GM19035 (cell line): ENCODE data around the gene SLC12A7.
"Not testable (repeated sequence)": the region's sequence is repeated elsewhere in the genome, so short reads cannot be mapped to it uniquely, and the experiment has no call there.

ENCODE experiments used
- ATAC-seq: cut with Tn5 transposase; IDR thresholded peaks from one replicate; pipeline ENCODE4 v1.9.1; 2021; ENCODE audit not compliant: unreplicated experiment

Gene SLC12A7

DNA sequence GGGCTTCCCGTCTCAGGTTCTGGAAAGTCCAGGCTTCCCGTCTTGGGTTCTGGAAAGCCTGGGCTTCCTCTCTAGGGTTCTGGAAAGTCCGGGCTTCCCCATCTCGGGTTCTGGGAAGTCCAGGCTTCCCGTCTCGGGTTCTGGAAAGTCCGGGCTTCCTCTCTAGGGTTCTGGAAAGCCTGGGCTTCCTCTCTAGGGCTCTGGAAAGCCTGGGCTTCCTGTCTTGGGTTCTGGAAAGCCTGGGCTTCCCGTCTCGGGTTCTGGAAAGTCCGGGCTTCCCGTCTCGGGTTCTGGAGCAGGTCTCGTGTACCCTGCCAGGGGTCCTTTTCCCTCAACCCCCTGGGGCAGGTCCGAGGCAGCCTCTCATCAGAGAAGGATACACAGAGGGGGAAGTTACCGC lies 28.8 kb downstream of the SLC12A7 start:
- not testable (repeated sequence) for ATAC-seq

DNA sequence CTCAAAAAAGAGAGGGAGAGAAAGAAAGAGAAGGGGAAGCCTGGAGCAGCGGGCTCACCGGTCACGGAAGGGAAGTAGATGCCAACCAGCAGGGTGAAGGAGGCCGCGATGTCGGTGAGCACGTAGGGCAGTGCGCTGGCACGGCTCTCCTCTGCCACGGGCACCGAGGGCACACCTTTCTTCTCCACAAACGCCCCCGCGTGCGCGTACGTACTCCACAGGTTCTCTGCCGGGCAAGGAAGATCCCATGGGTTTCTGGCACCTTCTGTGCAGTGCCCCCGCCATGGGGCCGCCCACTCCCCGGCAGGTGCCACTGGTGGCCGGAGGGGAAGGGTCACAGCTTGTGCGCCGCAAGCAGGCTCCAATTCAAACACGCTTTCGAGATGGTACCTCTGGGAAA lies 30.3 kb downstream of the SLC12A7 start:
- ATAC-seq: no peak

DNA sequence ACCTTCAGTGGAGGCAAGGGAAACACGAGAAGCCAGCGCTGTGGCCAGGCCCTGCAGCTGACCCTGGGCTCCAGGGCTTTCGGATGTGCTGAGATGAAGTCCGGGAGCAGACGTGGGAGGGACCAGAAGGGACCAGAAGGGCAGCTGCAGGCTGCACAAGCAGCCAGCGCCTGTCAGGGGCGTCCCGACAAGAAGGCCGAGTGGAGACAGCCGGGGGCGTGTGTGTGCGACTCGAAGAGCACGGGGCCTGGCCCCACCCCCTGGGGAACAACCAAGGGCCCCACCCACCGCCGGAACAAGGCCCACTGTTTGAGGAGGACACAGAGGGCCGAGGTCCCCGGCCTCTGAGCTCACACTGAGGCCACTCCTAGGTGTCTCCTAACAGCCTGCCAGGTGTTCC lies 31.4 kb downstream of the SLC12A7 start:
- ATAC-seq: no peak

DNA sequence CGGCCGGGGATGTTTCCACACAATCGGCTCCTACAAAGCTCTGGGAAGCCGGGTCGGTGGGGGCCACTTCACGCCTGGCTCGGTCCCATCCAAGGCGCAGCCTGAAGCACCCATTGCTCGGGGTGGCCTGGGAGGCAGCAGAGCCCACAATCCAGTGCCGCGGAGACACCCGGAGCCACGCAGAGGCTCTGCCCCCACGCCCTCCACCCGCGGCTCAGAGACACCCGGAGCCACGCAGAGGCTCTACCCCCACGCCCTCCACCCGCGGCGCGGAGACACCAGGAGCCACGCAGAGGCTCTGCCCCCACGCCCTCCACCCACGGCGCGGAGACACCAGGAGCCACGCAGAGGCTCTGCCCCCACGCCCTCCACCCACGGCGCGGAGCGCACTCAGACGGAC lies 31.9 kb downstream of the SLC12A7 start:
- no peak for ATAC-seq

DNA sequence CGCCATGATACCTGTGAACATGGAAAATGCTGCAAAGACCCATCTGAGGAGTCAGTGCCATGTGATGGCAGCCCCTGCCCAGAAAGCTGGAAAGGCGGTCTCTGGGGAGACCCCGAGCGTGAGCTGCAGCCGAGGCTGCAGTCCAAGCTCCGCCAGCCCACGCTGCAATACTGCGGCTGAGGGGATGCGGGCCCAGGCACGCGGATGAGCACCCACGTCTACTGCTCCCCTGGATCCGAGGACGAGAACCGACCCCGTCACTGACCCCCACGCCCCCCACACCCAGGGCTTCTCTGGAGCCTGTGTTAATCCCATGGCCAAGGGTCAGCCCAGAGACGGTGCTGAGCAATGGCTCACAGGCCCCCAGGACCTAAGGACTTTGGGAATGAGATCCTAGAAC lies 32.4 kb downstream of the SLC12A7 start:
- no peak for ATAC-seq

DNA sequence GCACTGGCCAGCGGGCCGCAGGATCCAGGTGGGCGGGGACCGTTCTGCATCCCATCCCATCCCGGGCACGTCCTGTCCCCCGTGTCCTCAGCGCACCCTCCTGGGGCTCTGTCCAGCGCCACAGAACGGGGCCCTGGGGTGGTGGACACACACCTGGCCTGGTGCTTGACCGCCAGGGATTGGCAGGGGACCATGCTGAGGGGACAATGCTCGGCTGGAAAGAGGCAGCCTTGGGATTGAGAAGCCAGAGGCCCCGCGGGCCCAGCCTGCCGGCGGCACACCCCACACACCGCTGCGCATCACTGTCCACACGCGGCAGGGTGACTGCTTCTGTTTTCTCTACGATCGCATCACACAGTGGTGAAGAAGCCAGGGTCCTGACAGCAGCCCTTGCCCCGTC lies 33.0 kb downstream of the SLC12A7 start:
- no peak for ATAC-seq

DNA sequence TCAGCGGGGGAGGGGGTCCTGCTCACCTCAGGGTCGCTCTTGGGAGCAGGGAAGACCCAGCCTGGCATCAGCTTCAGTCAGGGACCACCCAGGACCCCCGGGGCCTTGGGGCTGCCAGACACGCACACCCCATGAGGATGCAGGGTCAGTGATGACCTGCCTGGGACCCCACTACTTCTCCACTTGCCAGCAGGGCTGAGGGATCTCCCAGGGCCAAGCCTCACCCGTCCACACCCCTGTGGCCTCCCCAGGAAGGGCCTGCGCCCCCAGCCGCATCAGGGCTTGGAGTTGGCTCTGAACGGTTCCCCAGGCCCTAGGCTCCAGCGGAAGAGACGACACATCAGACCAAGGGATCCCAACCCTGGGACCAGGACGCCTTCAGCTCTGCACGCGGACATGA lies 33.7 kb downstream of the SLC12A7 start:
- no peak for ATAC-seq

DNA sequence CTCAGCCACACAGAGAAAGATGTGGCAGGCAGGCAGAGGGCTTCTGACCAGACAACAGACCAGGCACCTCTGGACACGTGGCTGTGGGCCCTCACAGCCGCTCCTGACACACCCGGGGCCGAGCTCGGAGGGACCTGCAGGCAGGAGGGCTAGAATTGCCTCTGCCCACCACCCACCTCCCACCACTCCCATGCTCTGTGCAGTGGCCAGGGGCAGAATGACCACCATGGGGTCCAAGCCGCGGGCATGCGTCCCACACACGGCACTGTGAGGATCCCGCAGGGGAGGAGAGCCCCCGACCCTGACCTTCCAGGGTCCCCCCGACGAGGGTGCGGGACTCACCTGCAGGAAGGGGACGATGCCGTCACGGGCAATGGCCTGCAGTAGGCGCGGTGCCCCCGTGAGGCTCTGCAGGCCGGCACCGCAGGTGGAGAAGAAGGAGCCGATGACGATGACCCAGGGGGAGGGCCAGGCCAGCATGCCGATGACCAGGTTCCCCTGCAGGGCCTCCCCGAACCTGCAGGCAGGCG lies 34.3 kb downstream of the SLC12A7 start:
- no peak for ATAC-seq

DNA sequence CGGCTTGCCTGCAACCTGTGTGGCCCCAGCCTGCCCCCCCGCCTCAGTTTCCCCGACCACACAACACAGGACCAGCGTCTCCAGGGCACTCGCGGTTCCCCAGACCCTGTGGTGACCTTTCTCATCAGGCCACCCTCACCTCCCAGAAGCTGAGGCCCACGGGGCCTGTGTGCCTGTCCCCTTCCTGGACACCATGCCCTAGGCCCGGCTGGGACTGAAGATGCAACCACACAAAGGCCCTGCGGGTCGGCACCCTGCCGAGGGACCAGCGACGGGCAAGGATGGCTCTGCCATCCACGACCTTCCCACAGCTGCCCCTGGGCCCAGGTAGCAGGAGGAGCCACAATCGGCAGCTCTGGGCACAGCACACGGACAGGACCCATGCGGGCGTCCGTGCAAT lies 34.8 kb downstream of the SLC12A7 start:
- no peak for ATAC-seq

DNA sequence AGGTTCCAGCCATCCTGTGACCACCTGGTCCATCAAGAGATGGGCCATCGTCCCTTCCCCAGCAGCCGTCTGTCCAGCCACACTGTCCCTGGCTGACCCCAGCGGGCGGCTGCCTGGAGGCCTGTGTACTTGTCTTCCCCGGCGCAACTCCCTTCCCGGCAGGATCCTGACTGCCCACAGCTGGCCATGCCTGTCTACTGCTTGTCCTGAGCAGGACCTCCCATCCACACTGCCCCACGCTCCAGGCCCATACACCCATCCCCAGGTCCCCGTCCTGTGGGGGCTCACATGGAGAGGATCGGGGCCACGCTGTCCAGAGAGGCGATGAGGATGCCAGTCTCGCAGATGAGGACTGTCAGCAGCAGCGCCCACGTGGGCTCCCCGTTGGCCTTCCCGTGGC lies 35.5 kb downstream of the SLC12A7 start:
- ATAC-seq: no peak

DNA sequence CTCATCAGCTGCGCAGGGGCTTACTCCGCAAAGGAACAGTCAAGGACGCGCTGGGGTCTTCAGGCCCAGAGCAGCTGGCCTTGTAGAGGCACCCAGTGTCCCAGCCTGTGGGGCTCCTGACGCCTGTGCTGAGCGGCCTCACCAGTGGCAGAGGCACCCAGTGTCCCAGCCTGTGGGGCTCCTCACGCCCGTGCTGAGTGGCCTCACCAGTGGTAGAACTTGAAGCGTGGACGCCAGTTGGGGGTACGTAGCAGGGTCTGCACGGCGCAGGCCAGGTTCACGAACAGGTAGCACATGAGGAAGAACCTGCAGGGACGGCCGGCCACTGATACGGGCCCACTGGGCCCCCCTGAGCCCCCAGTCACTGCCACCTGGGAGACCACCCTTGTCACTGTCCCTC lies 35.9 kb downstream of the SLC12A7 start:
- no peak for ATAC-seq

DNA sequence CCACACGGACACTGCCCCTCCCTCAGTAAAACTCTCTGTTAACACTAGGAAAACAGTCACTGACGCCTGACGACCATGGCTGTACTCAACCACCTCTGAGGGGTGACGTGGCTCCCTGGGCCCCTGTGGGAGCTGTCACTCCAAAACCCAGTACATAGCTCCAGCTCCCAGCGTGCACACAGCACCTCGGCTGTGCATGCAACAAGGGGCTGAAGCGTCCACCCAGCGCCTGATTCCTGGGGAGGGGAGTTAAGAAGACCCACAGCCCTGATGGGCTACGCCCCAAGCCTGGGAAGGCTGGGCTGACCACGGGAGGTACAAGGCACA lies 36.3 kb downstream of the SLC12A7 start:
- ATAC-seq: no peak

DNA sequence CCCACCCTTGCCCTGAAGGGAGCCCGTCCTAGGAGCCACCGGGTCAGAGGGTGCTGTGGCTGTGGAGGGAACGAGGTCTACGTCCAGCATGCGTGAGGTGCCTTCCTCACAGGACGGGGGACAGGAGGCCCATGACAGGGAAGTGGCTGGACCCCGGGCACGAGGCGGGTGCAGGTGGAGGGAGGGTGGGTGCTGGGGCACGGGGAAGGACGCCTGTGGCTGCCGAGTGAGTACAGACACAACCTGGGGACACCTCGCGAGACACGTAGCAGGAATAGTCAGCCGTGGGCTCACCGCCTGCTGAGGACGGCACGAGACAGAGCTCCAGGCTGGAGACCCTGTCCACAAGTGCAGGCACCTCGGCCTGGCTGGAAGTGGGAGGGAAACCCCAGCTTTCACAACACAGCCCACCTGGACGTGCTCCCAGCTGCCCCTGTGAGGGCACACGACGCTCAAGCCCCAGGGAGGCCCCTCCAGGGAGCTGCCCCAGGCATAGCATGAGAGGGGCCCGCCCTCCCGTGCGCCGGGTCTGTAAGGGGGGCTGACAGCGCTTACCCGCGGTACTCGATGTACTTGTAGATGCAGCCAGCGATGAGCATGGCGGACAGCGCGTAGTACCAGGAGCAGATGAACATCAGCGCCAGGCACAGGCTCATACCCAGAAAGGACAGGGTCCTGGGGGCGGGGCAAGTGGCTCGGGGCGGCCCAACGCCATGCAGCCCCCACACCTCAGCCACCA lies 36.9 kb downstream of the SLC12A7 start:
- no peak for ATAC-seq

DNA sequence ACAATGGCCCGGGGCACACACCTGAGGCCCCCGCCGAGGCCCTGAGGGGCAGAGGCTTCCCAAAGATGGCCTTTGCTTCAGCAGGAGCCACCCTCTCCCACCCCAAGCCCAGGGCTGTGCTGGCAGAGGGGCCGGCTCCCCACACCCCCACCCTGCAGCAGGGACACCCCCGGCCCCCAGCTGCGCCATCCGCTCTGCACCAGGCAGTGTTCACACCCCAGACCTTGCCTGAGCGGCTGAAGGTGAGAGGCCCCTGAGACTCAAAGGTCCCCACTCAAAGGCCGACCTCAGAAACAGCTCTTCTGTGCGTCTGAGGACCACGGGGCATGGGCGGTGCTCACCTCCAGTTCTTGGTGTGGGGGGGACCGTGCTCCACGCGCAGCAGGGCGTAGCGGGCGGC lies 37.6 kb downstream of the SLC12A7 start:
- ATAC-seq: no peak

DNA sequence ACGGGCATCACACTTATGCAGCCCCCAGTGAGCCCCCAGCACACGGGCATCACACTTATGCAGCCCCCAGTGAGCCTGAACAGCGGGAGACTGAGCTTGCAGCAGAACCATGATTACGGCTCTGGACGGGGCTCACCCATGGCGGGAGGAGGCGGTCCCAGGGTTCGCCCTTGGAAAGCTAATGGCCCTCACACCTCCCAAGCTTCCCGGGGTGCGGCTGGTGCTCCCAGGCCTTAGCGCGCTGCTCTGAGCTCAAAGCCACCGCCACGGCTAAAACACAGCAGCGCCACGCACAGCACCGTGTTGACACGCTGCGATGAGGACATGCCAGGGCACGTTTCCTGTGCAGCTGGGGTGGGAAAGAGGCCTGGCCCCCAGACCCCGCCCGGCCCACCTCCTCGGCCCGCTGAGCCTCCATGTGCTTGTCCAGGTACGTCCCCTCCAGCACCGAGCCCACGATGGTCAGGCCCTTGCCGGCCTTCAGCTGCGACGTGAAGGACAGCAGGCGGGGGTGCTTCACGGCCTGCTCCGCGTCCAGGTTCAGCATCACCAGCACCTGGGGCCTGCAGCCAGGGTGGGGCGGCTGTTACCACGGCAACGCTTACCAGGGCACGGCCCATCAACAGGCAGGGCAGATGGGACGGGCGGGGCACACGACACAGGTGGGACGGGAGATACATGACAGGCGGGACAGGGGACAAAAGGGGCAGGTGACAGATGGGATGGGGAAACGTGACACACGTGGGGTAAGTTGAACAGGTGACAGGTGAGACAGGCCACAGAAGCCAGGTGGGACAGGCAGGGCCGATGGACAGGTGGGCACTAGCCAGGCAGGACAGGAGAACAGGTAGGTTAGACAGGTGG lies 38.4 kb downstream of the SLC12A7 start:
- ATAC-seq: no peak

DNA sequence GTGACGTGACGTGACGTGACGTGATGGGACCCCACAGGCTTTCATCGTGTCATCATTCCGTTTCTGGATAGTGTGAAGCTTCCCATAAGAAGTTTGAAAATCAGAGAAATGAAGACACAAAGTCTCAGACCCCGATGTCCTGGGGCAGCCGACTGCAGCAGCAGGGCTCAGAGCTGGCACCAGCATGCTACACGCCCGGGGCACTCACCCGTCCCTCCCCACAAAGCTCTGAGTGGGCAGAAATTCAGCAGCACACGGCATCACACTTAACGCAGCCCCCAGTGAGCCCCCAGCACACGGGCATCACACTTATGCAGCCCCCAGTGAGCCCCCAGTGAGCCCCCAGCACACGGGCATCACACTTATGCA lies 42.2 kb downstream of the SLC12A7 start:
- no peak for ATAC-seq

DNA sequence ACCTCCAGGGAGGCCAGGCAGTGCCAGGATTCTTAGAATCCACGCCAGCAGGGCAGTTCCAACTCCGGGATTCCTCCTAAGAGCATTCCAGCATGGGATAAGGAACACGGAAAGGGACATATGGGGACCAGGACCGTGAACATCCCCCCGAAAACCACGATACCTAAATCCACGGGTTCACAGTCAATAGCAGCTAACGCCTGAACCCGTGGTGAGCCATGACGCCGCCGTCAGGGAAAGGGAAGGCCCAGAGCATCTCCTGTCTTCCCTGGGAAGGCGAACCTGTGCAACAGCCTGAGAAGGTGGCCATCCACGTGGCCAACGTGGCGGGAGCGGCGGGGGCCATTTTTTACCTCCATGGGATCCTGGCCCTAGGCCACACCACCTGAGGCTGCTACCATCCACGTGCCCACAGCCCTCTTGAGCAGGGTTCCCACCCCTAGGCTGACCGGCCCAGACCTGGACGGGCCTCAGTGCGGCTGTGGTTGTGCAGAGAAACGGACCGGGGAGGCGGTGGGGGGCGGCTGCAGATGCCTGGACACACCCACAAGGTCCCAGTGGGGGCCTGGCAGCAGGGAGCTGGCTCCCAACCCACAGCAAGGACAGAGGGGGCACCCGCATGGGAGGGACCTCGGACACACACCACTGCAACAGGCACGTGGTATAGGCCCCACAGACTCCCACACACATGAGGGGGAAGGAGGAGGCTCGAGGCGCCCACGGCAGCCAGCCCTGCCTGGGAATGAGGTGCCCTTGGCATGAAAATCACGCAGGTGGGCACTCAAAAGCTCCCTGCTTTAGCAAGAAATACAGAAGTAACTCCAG lies 42.8 kb downstream of the SLC12A7 start:
- ATAC-seq: no peak

DNA sequence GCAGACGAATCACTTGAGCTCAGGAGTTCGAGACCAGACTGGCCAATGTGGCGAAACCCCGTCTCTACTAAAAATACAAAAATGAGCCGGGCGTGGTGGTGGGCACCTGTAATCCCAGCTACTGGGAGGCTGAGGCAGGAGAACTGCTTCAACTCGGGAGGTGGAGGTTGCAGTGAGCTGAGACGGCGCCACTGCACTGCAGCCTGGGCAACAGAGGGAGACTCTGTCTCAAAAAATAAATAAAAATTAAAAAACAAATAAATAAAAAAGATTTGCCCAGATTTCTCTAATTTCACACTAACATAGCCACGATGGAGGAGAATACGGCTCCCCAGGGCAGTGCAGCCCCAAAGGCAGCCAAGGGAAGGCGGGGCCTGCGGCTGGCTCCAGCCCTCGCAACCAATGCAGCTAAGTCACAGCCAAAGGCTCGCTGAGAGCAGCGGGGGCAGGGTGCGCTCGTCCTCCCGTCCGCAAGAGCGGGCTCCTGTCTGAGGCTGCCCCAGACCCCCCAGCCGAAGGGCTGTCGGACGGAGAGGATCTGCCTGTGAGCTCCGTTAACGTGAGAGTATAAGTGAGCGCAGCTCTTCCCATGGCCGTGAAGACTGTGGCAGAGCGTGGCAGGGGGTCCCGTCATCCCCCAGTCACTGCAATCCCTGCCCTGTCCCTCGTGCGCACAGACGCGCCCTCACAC lies 43.5 kb downstream of the SLC12A7 start:
- ATAC-seq: no peak

DNA sequence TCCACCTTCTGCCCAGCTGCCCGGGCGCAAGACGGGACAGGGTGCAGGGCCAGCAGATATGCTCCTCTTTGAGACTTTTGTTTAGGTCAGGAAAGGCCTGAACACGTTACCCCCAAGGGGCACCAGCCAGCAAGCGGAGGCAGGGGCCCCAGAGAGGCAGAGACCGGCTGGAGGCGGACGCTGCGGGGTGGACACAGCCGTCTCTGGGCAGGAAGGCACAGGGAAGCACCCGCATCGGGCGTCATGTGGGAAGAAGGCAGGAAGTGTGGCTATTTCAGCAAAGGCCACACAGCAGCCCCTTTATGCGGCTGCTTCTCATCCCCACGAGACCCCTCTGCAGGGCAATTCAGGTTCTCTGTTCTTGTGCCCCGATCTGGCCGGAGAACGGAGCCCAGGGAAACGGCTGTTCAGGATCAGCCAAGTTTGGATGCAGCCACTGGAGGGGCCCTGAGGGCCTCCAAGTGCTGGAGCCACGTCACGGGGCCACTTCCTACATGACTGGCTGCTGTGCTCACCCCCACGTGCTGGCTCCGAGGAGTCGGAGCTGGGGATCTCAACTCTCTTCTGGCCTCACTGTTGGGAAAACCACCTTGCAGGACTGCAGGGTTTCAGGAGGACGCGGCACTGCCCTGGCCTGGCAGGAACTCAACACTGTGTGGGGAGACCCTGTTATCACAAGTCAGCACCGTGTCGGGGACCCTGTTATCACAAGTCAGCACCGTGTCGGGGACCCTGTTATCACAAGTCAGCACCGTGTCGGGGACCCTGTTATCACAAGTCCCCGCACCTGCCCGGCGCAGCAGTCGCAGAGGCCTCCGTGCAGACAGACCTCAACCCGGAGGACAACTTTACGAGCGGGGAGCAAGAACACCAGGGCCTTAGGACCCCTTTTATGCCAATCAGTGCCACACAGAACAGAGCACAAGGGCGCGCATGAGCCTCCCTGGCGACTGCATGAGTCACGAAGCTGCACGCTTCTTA lies 44.4 kb downstream of the SLC12A7 start:
- no peak for ATAC-seq

DNA sequence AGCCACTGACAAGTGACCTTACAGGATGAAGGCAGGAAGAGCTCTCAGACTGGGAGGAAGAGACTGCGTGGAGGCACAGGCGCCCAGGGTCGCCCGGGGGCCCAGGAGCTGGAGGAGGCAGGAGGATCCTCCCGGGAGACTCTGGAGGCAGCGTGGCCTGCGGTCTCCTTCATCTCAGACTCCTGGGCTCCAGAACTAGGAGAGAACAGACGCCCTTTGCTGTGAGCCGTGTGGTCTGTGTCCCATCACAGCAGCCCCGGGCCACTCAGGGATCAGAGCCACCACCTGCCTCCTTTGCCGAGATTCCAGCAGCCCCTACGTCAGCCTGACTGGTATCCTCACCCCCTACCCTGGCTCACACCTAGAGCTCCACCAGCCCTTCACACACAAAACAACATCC lies 45.2 kb downstream of the SLC12A7 start:
- ATAC-seq: no peak
